GM12878 (cell line): ENCODE measurements around the gene ZNF341. TPM values are rescaled to one million over a fixed set of nuclear protein-coding genes. Genes with fewer than 3 reads are reported as not detected.

Experiments used
- ATAC-seq: fragments of 200-7000 bp; cut with Tn5 transposase; 3 replicates; pipeline ENCODE4 v1.9.1; 2020; ENCODE audit warnings: mild to moderate bottlenecking, moderate library complexity
- BruUV-seq: library from RNA; stranded (reverse); fragments of 400-500 nt; replicated peaks from 2 replicates; lab custom pipeline; 2021; lab: Mats Ljungman, UMichigan
- CTCF ChIA-PET: fragments of 300-600 bp; sonication (Branson Sonifier 250); formaldehyde crosslinking; extraction: SDS; loops from one replicate; lab custom pipeline; 2021; ENCODE audit warnings: inconsistent platforms; lab: Yijun Ruan, JAX
- POLR2A ChIA-PET: fragments of 350-600 bp; formaldehyde crosslinking; extraction: SDS; loops from one replicate; lab custom pipeline; 2021; ENCODE audit warnings: inconsistent platforms; lab: Charles Lee
- RAD21 ChIA-PET: fragments of 300-600 bp; sonication (Branson Sonifier 250); formaldehyde crosslinking; loops from one replicate; lab custom pipeline; 2023; ENCODE audit warnings: antibody characterized with exemption; ENCODE audit not compliant: unreplicated experiment; lab: Charles Lee
- SMC1A ChIA-PET: fragments of 300-600 bp; sonication (Branson Sonifier 250); formaldehyde crosslinking; loops from one replicate; lab custom pipeline; 2023; ENCODE audit not compliant: unreplicated experiment, uncharacterized antibody; lab: Charles Lee
- DNase-seq: peaks from one replicate; pipeline ENCODE4 v3.0.0-alpha.2; 2011; ENCODE audit warnings: low read depth, low spot score
- FAIRE-seq: peaks from 3 replicates; lab custom pipeline; 2011; peaks lifted over from hg19 to GRCh38; lab: Jason Lieb, UNC
- H2AFZ ChIP-seq: 2 replicates; pipeline ENCODE4 v1.6.0; 2011; ENCODE audit warnings: low read depth, low read length, control low read depth; ENCODE audit not compliant: control insufficient read depth
- H3K27ac ChIP-seq: 2 replicates; pipeline ENCODE4 v1.5.1; 2011; ENCODE audit warnings: control low read depth; ENCODE audit not compliant: control insufficient read depth, insufficient read depth
- H3K27me3 ChIP-seq, 2 experiments: replicated peaks in 1 of 2; 2 replicates each; pipeline versions ENCODE4 v1.6.0 to v1.6.1; 2011; ENCODE audit warnings: low read length in 1 of 2; ENCODE audit not compliant: control insufficient read depth in 2 of 2, insufficient read depth in 2 of 2
- H3K36me3 ChIP-seq, 2 experiments: 2 replicates each; pipeline ENCODE4 v1.5.1; 2011; ENCODE audit warnings: low read length in 1 of 2; ENCODE audit not compliant: control insufficient read depth in 2 of 2, insufficient read depth in 2 of 2
- H3K4me1 ChIP-seq: 2 replicates; pipeline ENCODE4 v1.6.1; 2011; ENCODE audit warnings: mild to moderate bottlenecking, low read length, moderate library complexity, mixed read lengths; ENCODE audit not compliant: control insufficient read depth, insufficient read depth
- H3K4me2 ChIP-seq: 2 replicates; pipeline ENCODE4 v1.6.0; 2011; ENCODE audit warnings: control low read depth; ENCODE audit not compliant: control insufficient read depth, insufficient read depth
- H3K4me3 ChIP-seq: fragments of 200-600 bp; sonication (generic); 2 replicates; pipeline ENCODE4 v1.5.1; 2016
- H3K79me2 ChIP-seq: 2 replicates; pipeline ENCODE4 v1.6.0; 2011; ENCODE audit warnings: low read length; ENCODE audit not compliant: control insufficient read depth, insufficient read depth
- H3K9ac ChIP-seq: 2 replicates; pipeline ENCODE4 v1.8.0; 2011; ENCODE audit warnings: low read length, control low read depth, mixed read lengths; ENCODE audit not compliant: control insufficient read depth, insufficient read depth
- H3K9me3 ChIP-seq: replicated peaks from 3 replicates; pipeline ENCODE4 v1.5.1; 2011; ENCODE audit warnings: mild to moderate bottlenecking, low read length; ENCODE audit not compliant: control insufficient read depth, insufficient read depth
- H4K20me1 ChIP-seq: 2 replicates; pipeline ENCODE4 v1.6.0; 2011; ENCODE audit not compliant: control insufficient read depth, insufficient read depth
- ATF2 ChIP-seq: IDR thresholded peaks from 2 replicates; pipeline ENCODE4 v1.6.1; 2012; ENCODE audit warnings: low read length, inconsistent platforms
- BCL3 ChIP-seq: IDR thresholded peaks from 2 replicates; pipeline ENCODE4 v1.6.1; 2011; ENCODE audit warnings: borderline replicate concordance, low read depth, mild to moderate bottlenecking, moderate library complexity, low read length; ENCODE audit not compliant: insufficient read depth, poor library complexity, severe bottlenecking
- CHD2 ChIP-seq: IDR thresholded peaks from 2 replicates; pipeline ENCODE4 v1.6.1; 2011; ENCODE audit warnings: low read depth, low read length, improper control_type of control experiment, borderline replicate concordance
- E2F8 ChIP-seq: fragments of 450-650 bp; IDR thresholded peaks from 2 replicates; pipeline ENCODE4 v1.6.1; 2018; ENCODE audit warnings: mild to moderate bottlenecking, low read depth, moderate library complexity; ENCODE audit not compliant: partially characterized antibody
- EZH2 ChIP-seq: IDR thresholded peaks from 2 replicates; pipeline ENCODE4 v1.6.1; 2012; ENCODE audit warnings: low read depth, mild to moderate bottlenecking, control low read depth, inconsistent platforms, low read length, borderline replicate concordance; ENCODE audit not compliant: control insufficient read depth
- GATAD2B ChIP-seq: fragments of 450-650 bp; conservative IDR thresholded peaks from 2 replicates; pipeline ENCODE4 v1.6.1; 2017; ENCODE audit warnings: low read depth, mild to moderate bottlenecking, moderate library complexity
- HDAC2 ChIP-seq: fragments of 200-600 bp; sonication (generic); IDR thresholded peaks from 2 replicates; pipeline ENCODE4 v1.6.1; 2017
- HSF1 ChIP-seq: fragments of 150-350 bp; IDR thresholded peaks from 2 replicates; pipeline ENCODE4 v1.6.1; 2014; ENCODE audit warnings: mild to moderate bottlenecking, low read depth, low read length
- MYB ChIP-seq: fragments of 150-350 bp; IDR thresholded peaks from 2 replicates; pipeline ENCODE4 v1.6.1; 2014; ENCODE audit warnings: mild to moderate bottlenecking, low read depth, low read length, borderline replicate concordance
- RCOR1 ChIP-seq: conservative IDR thresholded peaks from 2 replicates; pipeline ENCODE4 v1.6.1; 2012; ENCODE audit warnings: low read depth, low read length, improper control_type of control experiment
- SIX5 ChIP-seq: IDR thresholded peaks from 2 replicates; pipeline ENCODE4 v1.6.1; 2011; ENCODE audit warnings: mild to moderate bottlenecking, low read depth, low read length, moderate library complexity; ENCODE audit not compliant: severe bottlenecking
- SMAD5 ChIP-seq: IDR thresholded peaks from 2 replicates; pipeline ENCODE4 v1.6.1; 2016; ENCODE audit warnings: antibody characterized with exemption, low read depth
- SRF ChIP-seq, 2 experiments: IDR thresholded peaks; 2 replicates each; pipeline ENCODE4 v1.6.1; 2011; ENCODE audit warnings: low read depth in 2 of 2, low read length in 2 of 2, mild to moderate bottlenecking in 1 of 2, moderate library complexity in 1 of 2
- STAT1 ChIP-seq: fragments of 450-650 bp; conservative IDR thresholded peaks from 2 replicates; pipeline ENCODE4 v1.6.1; 2014; ENCODE audit warnings: antibody characterized with exemption, mild to moderate bottlenecking
- TCF3 ChIP-seq: IDR thresholded peaks from 2 replicates; pipeline ENCODE4 v1.6.1; 2012; ENCODE audit warnings: low read depth, mild to moderate bottlenecking, low read length, borderline replicate concordance; ENCODE audit not compliant: insufficient read depth
- ZNF384 ChIP-seq: IDR thresholded peaks from 2 replicates; pipeline ENCODE4 v1.6.1; 2012; ENCODE audit warnings: low read depth, mild to moderate bottlenecking, low read length, improper control_type of control experiment, borderline replicate concordance
- ZZZ3 ChIP-seq: IDR thresholded peaks from 2 replicates; pipeline ENCODE4 v1.6.1; 2011; ENCODE audit warnings: low read depth; ENCODE audit not compliant: control insufficient read depth, insufficient read length
- WGBS: methylation state at CpG from one replicate; pipeline ENCODE4 v1.1.6; 2016; ENCODE audit warnings: low lambda C conversion rate; ENCODE audit not compliant: insufficient replicate concordance, insufficient coverage; ENCODE audit errors: missing lambda C conversion rate; 5-methylcytosine and 5-hydroxymethylcytosine counted together
- in situ Hi-C: fragments of 300-500 bp; cut with MboI; formaldehyde crosslinking; loops from 9 replicates; pipeline ENCODE4 v1.14.3; 2018; ENCODE audit warnings: mixed read lengths
- intact Hi-C: fragments of 100-400 bp; cut with micrococcal nuclease; formaldehyde crosslinking; loops from one replicate; pipeline ENCODE4 v1.14.2; 2022; ENCODE audit not compliant: unreplicated experiment
- polyA plus RNA-seq, 11 experiments: library from polyadenylated mRNA; depleted of rRNA in 4 of 11; unstranded in 6 of 11; stranded (reverse) in 5 of 11; fragments of >200 nt; fragmentation: Nextera tagmentation in 4 of 11; fragmentation: Illumina TruSeq in 1 of 11; extraction: Ambion mirVana in 4 of 11; extraction: Trizol in 1 of 11; gene quantifications; 1 replicate in 1 of 11; 2 replicates in 10 of 11; pipeline versions ENCODE4 v1.2.1 to v1.2.3, GENCODE V29; 2011 to 2016; ENCODE audit warnings: inconsistent platforms in 2 of 11, missing spikeins in 2 of 11, low read depth in 1 of 11
- total RNA-seq, 4 experiments: library from RNA; depleted of rRNA in 3 of 4; stranded (reverse); fragments of >200 nt in 3 of 4; fragmentation: Illumina TruSeq in 1 of 4; extraction: Trizol in 1 of 4; gene quantifications; 2 replicates each; pipeline versions ENCODE4 v1.2.1 to v1.2.3, GENCODE V29; 2013 to 2021

The ZNF341 gene
- total and polyA plus RNA-seq, 10 of the 15 experiments (the other 5 are each of a cell fraction or from before 2014, with no cell fraction given), result 0.18 to 5.0 (median 2.6) TPM

- H3K79me2 ChIP-seq, result peaks cover 76% of the 10 kb centered on the region
- FAIRE-seq, result no peak
- H2AFZ ChIP-seq, result no peak overlapping the region
- no peak overlapping the region for H3K27ac ChIP-seq
- ChIA-PET POLR2A (interaction anchor here (1.9 kb wide), 1 partner anchor 15 kb away, joined by 5 read pairs; no protein-coding TSS in a partner anchor), SMC1A (interaction anchor here (1.7 kb wide), 1 partner anchor 11 kb away, joined by 6 read pairs; no protein-coding TSS in a partner anchor), RAD21 (no interaction called here), CTCF (no interaction called here)
- in situ Hi-C loops, result no loop called here
- ATAC-seq, result no peak
- H3K4me1 ChIP-seq, result peaks cover 9% of the 10 kb centered on the region
- no peaks in the 10 kb centered on the region for H3K27me3 ChIP-seq
- H4K20me1 ChIP-seq, result peaks cover 8% of the 10 kb centered on the region
- WGBS, result 95% methylated on average over 3 of the region's 3 CpGs
- peaks cover 7 to 10% of the 10 kb centered on the region in 2 experiments for H3K36me3 ChIP-seq
- H3K4me3 ChIP-seq, result no peak overlapping the region
- no peak overlapping the region for H3K9ac ChIP-seq
- BruUV-seq, result no TSS peak
- DNase-seq, result no peak
- intact Hi-C loops, result no loop called here
- no peaks in the 10 kb centered on the region for H3K9me3 ChIP-seq
- no peak overlapping the region for H3K4me2 ChIP-seq
- TF ChIP-seq RCOR1 (no peak), MYB (no peak), SRF (IDR thresholded peaks at IDR 0.05; ENCODE audit: low read depth in 2 of 2, low read length in 2 of 2) (no peak), E2F8 (no peak), BCL3 (no peak), CHD2 (no peak), HSF1 (no peak), ATF2 (no peak), ZNF384 (no peak), ZZZ3 (no peak), HDAC2 (no peak), STAT1 (no peak), SMAD5 (no peak), EZH2 (no peak), SIX5 (no peak), GATAD2B (no peak), TCF3 (no peak)
Observed at GRCh38 chr20:33828967-33829560, 97.3 kb downstream of the ZNF341 start.
